Tibial nerve (tissue), 4 donors: Measurements from ENCODE around the gene MECP2.
A peak's percentile ranks its signal among the peaks of the same experiment; 100 is the strongest.

Source experiments
- CTCF ChIP-seq, 5 experiments: fragments of 200-600 bp in 3 of 5; fragments of 450-650 bp in 2 of 5; sonication (generic) in 3 of 5; IDR thresholded peaks; one replicate each; pipeline ENCODE4 v1.5.1; 2016 to 2019; ENCODE audit warnings: antibody characterized with exemption in 5 of 5, mild to moderate bottlenecking in 3 of 5, moderate library complexity in 2 of 5
- EP300 ChIP-seq, 2 donors: sonication (generic); formaldehyde crosslinking; IDR thresholded peaks; one replicate each; pipeline ENCODE4 v1.6.1; 2017; ENCODE audit warnings: antibody characterized with exemption in 2 of 2, mild to moderate bottlenecking in 1 of 2
- POLR2A ChIP-seq, 2 donors: fragments of 450-650 bp; IDR thresholded peaks; one replicate each; pipeline ENCODE4 v1.6.1; 2017; ENCODE audit warnings: antibody characterized with exemption in 2 of 2, mild to moderate bottlenecking in 2 of 2, moderate library complexity in 2 of 2

- TF ChIP-seq CTCF (IDR thresholded peaks at IDR 0.05) (no peak), POLR2A (IDR thresholded peaks at IDR 0.05) (no peak), EP300 (IDR thresholded peaks at IDR 0.05) (peak in 1 of 2 donors; percentile 20)
Measured at GRCh38 chrX:154040307-154040756, 57.2 kb downstream of the MECP2 start.
